Lung (tissue), 12 donors: Measurements from ENCODE around the gene BRAT1. TPM values are rescaled to one million over a fixed set of nuclear protein-coding genes. Genes with fewer than 3 reads are reported as not detected.

Experiments
- ATAC-seq: fragments of 200-7000 bp; cut with Tn5 transposase; one replicate; pipeline ENCODE4 v1.9.1; 2020; ENCODE audit warnings: moderate number of reproducible peaks; ENCODE audit not compliant: insufficient read depth, low FRiP score
- DNase-seq, 3 donors: peaks; one replicate each; pipeline ENCODE4 v3.0.0-alpha.2; 2013 to 2017
- H3K27ac ChIP-seq, 2 donors: one replicate each; pipeline ENCODE4 v1.5.1; 2013; ENCODE audit warnings: mild to moderate bottlenecking in 2 of 2, moderate library complexity in 2 of 2, control low read depth in 1 of 2, inconsistent platforms in 1 of 2, low read depth in 1 of 2, low read length in 1 of 2
- H3K27me3 ChIP-seq, 3 donors: one replicate each; pipeline ENCODE4 v1.5.1; 2013; ENCODE audit warnings: low read length in 2 of 3; ENCODE audit not compliant: control insufficient read depth in 3 of 3, insufficient read depth in 3 of 3
- H3K36me3 ChIP-seq, 4 donors: one replicate each; pipeline ENCODE4 v1.5.1; 2013; ENCODE audit warnings: low read length in 4 of 4, mild to moderate bottlenecking in 1 of 4, moderate library complexity in 1 of 4; ENCODE audit not compliant: control insufficient read depth in 4 of 4, insufficient read depth in 4 of 4
- H3K4me1 ChIP-seq, 5 donors: one replicate each; pipeline ENCODE4 v1.5.1; 2013; ENCODE audit warnings: low read length in 5 of 5, mild to moderate bottlenecking in 2 of 5, moderate library complexity in 1 of 5; ENCODE audit not compliant: control insufficient read depth in 5 of 5, insufficient read depth in 5 of 5
- H3K4me3 ChIP-seq: one replicate; pipeline ENCODE4 v1.5.1; 2013; ENCODE audit warnings: mild to moderate bottlenecking, control low read depth, moderate library complexity
- H3K9ac ChIP-seq, 2 donors: one replicate each; pipeline ENCODE4 v1.5.1; 2013; ENCODE audit warnings: low read length in 2 of 2, control low read depth in 1 of 2; ENCODE audit not compliant: insufficient read depth in 1 of 2
- H3K9me3 ChIP-seq, 4 donors: one replicate each; pipeline ENCODE4 v1.5.1; 2013; ENCODE audit warnings: low read length in 3 of 4, mild to moderate bottlenecking in 1 of 4, moderate library complexity in 1 of 4; ENCODE audit not compliant: control insufficient read depth in 4 of 4, insufficient read depth in 3 of 4
- WGBS, 2 donors: extraction: QIAGEN DNeasy Blood & Tissue Kit; methylation state at CpG; one replicate each; pipeline ENCODE4 v1.1.7; 2013; 5-methylcytosine and 5-hydroxymethylcytosine counted together
- polyA plus RNA-seq, 2 donors: library from polyadenylated mRNA; stranded (reverse); fragments of 200-250 nt; gene quantifications; one replicate each; pipeline ENCODE4 v1.2.1, GENCODE V29; 2013
- total RNA-seq, 2 donors: library from RNA; depleted of rRNA in 1 of 2; stranded (reverse); fragments of >200 nt in 1 of 2; gene quantifications; one replicate each; pipeline ENCODE4 v1.2.1, GENCODE V29; 2014 to 2021
- TF ChIP-seq, protein P1 (sequence below): IDR thresholded peaks from 2 replicates; pipeline ENCODE4 v1.5.1; 2012; ENCODE audit warnings: mild to moderate bottlenecking; ENCODE audit errors: control extremely low read depth, extremely low read depth
- donor health status: control.
- donor health status: control.
- donor health status: Bipolar disorder and iron deficiency.
- donor health status: healthy.
- donor health status: DM: yes; HTN: yes; CAD: no.

BRAT1 gene
- total and polyA plus RNA-seq, 4 donors: 23.2 to 30.4 (median 29.1) TPM

DNA sequence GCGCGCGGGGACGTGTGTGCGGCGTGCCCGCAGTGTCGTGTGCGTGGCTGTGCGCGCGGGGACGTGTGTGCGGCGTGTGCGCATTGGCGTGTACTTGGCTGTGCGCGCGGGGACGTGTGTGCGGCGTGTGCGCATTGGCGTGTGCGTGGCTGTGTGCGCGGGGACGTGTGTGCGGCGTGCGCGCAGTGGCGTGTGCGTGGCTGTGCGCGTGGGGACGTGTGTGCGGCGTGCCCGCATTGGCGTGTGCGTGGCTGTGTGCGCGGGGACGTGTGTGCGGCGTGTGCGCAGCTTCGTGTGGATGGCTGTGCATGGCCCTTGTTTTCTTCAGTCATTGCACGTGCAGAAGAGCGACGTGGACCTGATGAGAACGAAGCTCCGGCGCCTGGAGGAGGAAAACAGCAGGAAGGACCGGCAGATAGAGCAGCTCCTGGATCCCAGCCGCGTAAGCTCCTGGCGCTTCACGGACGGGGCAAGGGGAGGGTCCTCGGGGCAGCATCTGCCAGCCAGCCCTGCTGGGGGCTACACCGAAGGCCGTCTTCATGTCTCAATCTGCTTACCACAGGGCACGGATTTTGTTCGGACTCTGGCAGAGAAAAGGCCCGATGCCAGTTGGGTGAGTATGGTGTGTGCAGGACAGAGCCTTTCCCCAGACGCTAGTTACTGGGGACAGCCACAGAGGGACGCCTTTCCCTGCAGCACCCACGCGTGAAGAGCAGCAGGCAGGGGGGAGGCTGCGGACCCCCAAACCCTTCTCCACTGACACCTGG lies 22.8 kb upstream of the BRAT1 start:
- no peak overlapping the region for H3K4me3 ChIP-seq
- peaks cover 0 to 30% (median 5%) of the 10 kb centered on the region in 4 donors for H3K36me3 ChIP-seq
- TF ChIP-seq, protein P1, sequence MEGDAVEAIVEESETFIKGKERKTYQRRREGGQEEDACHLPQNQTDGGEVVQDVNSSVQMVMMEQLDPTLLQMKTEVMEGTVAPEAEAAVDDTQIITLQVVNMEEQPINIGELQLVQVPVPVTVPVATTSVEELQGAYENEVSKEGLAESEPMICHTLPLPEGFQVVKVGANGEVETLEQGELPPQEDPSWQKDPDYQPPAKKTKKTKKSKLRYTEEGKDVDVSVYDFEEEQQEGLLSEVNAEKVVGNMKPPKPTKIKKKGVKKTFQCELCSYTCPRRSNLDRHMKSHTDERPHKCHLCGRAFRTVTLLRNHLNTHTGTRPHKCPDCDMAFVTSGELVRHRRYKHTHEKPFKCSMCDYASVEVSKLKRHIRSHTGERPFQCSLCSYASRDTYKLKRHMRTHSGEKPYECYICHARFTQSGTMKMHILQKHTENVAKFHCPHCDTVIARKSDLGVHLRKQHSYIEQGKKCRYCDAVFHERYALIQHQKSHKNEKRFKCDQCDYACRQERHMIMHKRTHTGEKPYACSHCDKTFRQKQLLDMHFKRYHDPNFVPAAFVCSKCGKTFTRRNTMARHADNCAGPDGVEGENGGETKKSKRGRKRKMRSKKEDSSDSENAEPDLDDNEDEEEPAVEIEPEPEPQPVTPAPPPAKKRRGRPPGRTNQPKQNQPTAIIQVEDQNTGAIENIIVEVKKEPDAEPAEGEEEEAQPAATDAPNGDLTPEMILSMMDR: no peak
- H3K4me1 ChIP-seq: no peaks in the 10 kb centered on the region
- H3K9ac ChIP-seq: no peak overlapping the region
- WGBS, 2 donors: 95 to 97% methylated on average over 72 to 73 of the region's 73 CpGs
- no peaks in the 10 kb centered on the region for H3K9me3 ChIP-seq
- H3K27me3 ChIP-seq: no peaks in the 10 kb centered on the region
- no peak overlapping the region for H3K27ac ChIP-seq
- ATAC-seq (no peak), DNase-seq (no peak)

DNA sequence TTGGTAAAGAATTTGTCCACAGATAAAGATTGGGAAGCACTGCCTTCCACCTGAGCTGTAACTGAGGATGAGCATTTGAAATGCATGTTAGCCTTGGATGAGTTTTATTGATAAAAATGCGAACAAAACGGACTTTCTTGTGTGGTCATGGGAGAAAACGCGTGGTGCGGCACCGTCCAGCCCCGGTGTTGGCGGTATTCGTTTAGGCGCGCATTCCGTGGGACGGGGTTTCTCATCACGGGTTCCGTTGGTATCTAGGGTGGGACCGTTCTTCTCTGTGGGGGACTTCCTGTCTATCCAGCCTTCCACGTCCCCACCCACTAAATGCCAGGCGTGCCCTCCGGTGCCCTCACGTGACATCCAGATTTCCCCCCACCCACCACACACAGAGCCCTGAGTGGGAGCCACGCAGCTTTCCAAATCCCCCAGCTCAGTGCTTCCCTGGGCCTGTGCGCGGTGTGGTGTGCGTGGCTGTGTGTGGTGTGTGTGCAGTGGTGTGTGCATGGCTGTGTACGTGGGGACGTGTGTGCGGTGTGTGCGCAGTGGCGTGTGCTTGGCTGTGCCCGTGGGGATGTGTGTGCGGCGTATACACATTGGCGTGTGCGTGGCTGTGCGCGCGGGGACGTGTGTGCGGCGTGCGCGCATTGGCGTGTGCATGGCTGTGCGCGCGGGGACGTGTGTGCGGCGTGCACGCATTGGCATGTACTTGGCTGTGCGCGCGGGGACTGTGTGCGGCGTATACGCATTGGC lies 21.6 kb upstream of the BRAT1 start:
- H3K27me3 ChIP-seq: no peaks in the 10 kb centered on the region
- no peak overlapping the region for H3K27ac ChIP-seq
- no peak overlapping the region for H3K9ac ChIP-seq
- H3K9me3 ChIP-seq: no peaks in the 10 kb centered on the region
- no peaks in the 10 kb centered on the region for H3K4me1 ChIP-seq
- no peak overlapping the region for H3K4me3 ChIP-seq
- WGBS, 2 donors: 93 to 94% methylated on average over 48 to 56 of the region's 56 CpGs
- TF ChIP-seq, protein P1: no peak
- H3K36me3 ChIP-seq: peaks cover 0 to 32% (median 7%) of the 10 kb centered on the region in 4 donors
- ATAC-seq: no peak
- DNase-seq: no peak

DNA sequence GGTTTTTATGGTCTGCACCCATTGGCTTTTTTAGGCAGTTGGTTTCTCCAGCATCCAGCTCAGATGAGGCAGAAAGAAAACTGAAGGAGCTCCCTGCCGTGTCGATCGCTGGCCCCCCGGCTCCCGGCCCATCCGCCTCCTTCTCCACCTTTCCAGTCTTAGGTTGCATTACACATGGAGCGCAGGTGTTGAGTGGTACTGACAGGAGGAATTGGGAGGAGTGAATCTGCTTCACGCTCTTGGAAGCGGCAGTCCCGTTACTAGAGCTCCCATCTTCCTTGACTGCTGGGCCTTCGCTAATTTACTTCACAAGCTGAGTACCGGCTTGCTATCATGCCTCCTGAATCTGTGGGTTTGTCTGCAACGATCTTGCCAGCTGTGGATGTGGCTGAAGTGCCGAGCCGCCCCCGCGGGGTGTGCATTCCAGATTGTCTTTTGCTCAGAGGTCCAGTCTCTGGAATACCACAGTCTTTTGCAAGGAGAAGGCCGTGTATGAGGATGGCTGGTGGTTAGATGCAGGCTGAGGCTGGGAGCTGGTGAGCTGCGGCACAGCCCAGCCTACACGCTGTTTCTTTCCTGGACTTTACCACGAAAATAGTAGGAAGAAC lies 20.5 kb upstream of the BRAT1 start:
- Histone ChIP-seq H3K4me3 (no peak overlapping the region), H3K36me3 (peaks cover 0 to 32% (median 7%) of the 10 kb centered on the region in 4 donors), H3K4me1 (no peaks in the 10 kb centered on the region), H3K27me3 (no peaks in the 10 kb centered on the region), H3K9me3 (no peaks in the 10 kb centered on the region), H3K9ac (no peak overlapping the region), H3K27ac (no peak overlapping the region)
- DNase-seq: no peak
- TF ChIP-seq, protein P1: no peak
- no peak for ATAC-seq
- 91 to 93% methylated on average over 21 of the region's 21 CpGs for WGBS, 2 donors
